Progenitor cell of endocrine pancreas (in vitro differentiated cells): ENCODE measurements around the gene DCLK3. TPM values are rescaled to one million over a fixed set of nuclear protein-coding genes. Genes with fewer than 3 reads are reported as not detected.

Source experiments
- DNase-seq: peaks from one replicate; pipeline ENCODE4 v3.0.0; 2021; ENCODE audit warnings: low spot score; ENCODE audit not compliant: unreplicated experiment
- H3K27ac Mint-ChIP-seq: 2 replicates; pipeline ENCODE4 v1.8.0; 2021; ENCODE audit warnings: mild to moderate bottlenecking, moderate library complexity, mixed read lengths
- H3K27me3 Mint-ChIP-seq: 2 replicates; pipeline ENCODE4 v1.8.0; 2021; ENCODE audit warnings: mixed read lengths
- H3K36me3 Mint-ChIP-seq: 2 replicates; pipeline ENCODE4 v1.8.0; 2022; ENCODE audit warnings: mixed read lengths; ENCODE audit not compliant: insufficient read depth
- H3K4me1 Mint-ChIP-seq: 2 replicates; pipeline ENCODE4 v1.8.0; 2021; ENCODE audit warnings: low read depth, mixed read lengths
- H3K4me3 Mint-ChIP-seq: 2 replicates; pipeline ENCODE4 v1.8.0; 2021; ENCODE audit warnings: low read depth, mild to moderate bottlenecking, moderate library complexity, mixed read lengths
- H3K9me3 Mint-ChIP-seq: 2 replicates; pipeline ENCODE4 v1.8.0; 2021; ENCODE audit warnings: low read depth, mixed read lengths
- CTCF ChIP-seq: fragments of 200-600 bp; sonication (generic); IDR thresholded peaks from one replicate; pipeline ENCODE4 v1.5.0; 2021; ENCODE audit warnings: antibody characterized with exemption, mild to moderate bottlenecking; ENCODE audit not compliant: unreplicated experiment
- total RNA-seq: library from RNA; stranded (reverse); gene quantifications from 2 replicates; pipeline ENCODE4 v1.2.1, GENCODE V29; 2021

DCLK3 gene
- total RNA-seq, 1 donor from 2014 or later = 0.12 TPM

DNA sequence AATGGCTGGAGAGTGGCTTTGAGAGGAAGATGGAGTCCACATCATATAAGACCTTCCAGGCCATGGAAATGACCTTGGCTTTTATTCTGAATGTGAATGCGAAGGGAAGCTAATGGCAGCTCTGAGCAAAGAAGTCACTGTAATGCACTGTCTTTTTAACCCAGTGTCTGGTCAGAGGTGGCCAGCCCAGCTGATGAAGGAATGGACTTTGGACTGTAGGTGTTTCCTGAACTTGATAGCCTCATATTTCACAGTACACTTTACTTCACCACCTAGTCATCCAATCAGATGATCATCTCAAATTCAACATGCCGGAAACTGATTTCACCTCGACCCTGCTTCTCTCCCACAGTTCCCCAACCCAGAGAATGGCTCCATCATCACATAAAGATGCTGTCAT is 33.4 kb downstream of the DCLK3 start:
- no peak overlapping the region for H3K4me3 Mint-ChIP-seq
- no peaks in the 10 kb centered on the region for H3K9me3 Mint-ChIP-seq
- H3K27me3 Mint-ChIP-seq = peaks cover 7% of the 10 kb centered on the region
- no peak for TF ChIP-seq CTCF
- no peak overlapping the region for H3K27ac Mint-ChIP-seq
- DNase-seq = no peak
- H3K4me1 Mint-ChIP-seq = peaks cover 17% of the 10 kb centered on the region
- no peaks in the 10 kb centered on the region for H3K36me3 Mint-ChIP-seq

DNA sequence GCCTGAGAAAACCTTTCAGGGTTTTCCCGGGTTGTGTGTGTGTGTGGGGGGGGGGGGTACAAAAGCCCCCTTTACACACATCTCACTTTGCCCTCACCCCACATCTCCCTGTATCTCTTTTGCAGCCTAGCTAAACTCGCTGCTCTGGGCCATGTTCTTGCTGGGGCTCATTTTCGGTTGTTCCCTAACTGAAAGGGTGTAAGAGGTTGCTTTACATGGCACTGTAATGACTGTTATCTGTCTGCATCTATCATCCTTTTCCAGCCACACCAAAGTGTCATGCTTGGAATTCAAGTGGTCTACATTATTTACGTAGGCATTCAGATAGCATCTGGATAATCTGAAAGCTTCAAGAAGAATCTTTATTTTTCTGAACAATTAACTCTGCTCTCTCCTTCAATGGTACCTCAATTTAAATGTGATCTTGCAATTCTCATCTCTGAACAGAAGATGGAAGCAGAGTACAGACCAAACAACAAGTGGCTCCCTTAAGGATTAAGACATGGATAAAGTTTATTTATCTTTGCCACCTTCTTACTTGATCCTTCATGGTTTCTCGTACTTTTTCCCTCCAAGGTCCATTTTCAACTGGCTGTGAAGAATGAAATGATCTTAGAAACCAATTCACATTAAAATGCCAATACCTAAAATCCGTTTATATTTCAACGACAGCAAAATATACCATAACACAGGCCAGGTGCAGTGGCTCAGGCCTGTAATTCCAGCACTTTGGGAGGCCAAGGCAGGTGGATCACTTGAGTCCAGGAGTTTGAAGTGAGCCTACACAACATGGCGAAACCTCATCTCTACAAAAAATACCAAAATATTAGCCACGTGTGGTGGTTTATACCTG is 34.9 kb downstream of the DCLK3 start:
- DNase-seq = no peak
- peak; percentile 84 for TF ChIP-seq CTCF
- Mint-ChIP-seq H3K9me3 (peaks cover 3% of the 10 kb centered on the region), H3K27me3 (peaks cover 7% of the 10 kb centered on the region), H3K36me3 (no peaks in the 10 kb centered on the region), H3K4me3 (no peak overlapping the region), H3K27ac (no peak overlapping the region), H3K4me1 (peaks cover 17% of the 10 kb centered on the region)

- Mint-ChIP-seq H3K4me1 (no peaks in the 10 kb centered on the region), H3K36me3 (no peaks in the 10 kb centered on the region), H3K9me3 (no peaks in the 10 kb centered on the region), H3K27me3 (no peaks in the 10 kb centered on the region), H3K4me3 (no peak overlapping the region), H3K27ac (no peak overlapping the region)
- no peak for DNase-seq
- no peak for TF ChIP-seq CTCF
Observed at GRCh38 chr3:36714343-36715086, 49.8 kb downstream of the DCLK3 start.

DNA sequence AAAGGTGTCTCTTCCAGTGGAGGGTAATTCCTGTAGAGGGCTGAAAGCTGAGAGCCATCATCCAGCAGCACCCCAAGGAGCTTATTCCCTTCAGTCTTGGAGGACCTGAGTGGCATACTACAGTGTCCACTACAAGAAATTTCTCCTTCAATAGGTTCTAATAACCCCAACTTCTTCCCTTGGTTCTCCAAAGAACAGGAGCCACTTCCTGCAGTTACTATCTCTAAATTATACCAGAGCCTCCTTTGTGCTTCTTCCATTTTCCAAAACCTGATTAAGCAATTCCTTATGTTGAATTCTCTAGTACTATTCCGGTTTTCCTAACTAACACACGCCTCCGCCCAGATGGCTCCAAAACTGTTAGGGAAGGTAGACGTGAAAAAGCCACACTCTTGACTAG is 50.4 kb downstream of the DCLK3 start:
- H3K4me1 Mint-ChIP-seq = no peaks in the 10 kb centered on the region
- no peak for DNase-seq
- H3K9me3 Mint-ChIP-seq = no peaks in the 10 kb centered on the region
- H3K4me3 Mint-ChIP-seq = no peak overlapping the region
- H3K27me3 Mint-ChIP-seq = peaks cover 4% of the 10 kb centered on the region
- H3K27ac Mint-ChIP-seq = no peak overlapping the region
- no peak for TF ChIP-seq CTCF
- no peaks in the 10 kb centered on the region for H3K36me3 Mint-ChIP-seq

- peaks cover 6% of the 10 kb centered on the region for H3K27me3 Mint-ChIP-seq
- no peak for TF ChIP-seq CTCF
Observed at GRCh38 chr3:36710606-36711005, 53.7 kb downstream of the DCLK3 start.

More at GRCh38 chr3:36710606-36711005, 53.7 kb downstream of the DCLK3 start:
- no peaks in the 10 kb centered on the region for H3K9me3 Mint-ChIP-seq
- no peaks in the 10 kb centered on the region for H3K4me1 Mint-ChIP-seq
- H3K27ac Mint-ChIP-seq = no peak overlapping the region
- no peaks in the 10 kb centered on the region for H3K36me3 Mint-ChIP-seq
- H3K4me3 Mint-ChIP-seq = no peak overlapping the region
- no peak for DNase-seq
